Islet precursor cell (in vitro differentiated cells): ENCODE measurements around the gene TMIE.

Source experiments
- DNase-seq: peaks from one replicate; pipeline ENCODE4 v3.0.0-alpha.2; 2018

Gene TMIE

GRCh38 chr3:46709721-46710120, 8.5 kb downstream of the TMIE start:
- DNase-seq, result peak; percentile 37

- no peak for DNase-seq
Observed at GRCh38 chr3:46710229-46710628, 9.0 kb downstream of the TMIE start.

GRCh38 chr3:46710671-46711295, 9.6 kb downstream of the TMIE start:
- peak; percentile 45 for DNase-seq

- DNase-seq, result peak; percentile 50
Observed at GRCh38 chr3:46711305-46711704, 10.1 kb downstream of the TMIE start.

GRCh38 chr3:46711760-46712159, 10.6 kb downstream of the TMIE start:
- peak; percentile 20 for DNase-seq

- peak; percentile 40 for DNase-seq
Observed at GRCh38 chr3:46712191-46713049, 11.2 kb downstream of the TMIE start.

- DNase-seq, result peak; percentile 43
Observed at GRCh38 chr3:46713050-46713897, 12.1 kb downstream of the TMIE start.

GRCh38 chr3:46713898-46714552, 12.8 kb downstream of the TMIE start:
- DNase-seq, result peak; percentile 51

GRCh38 chr3:46714728-46715506, 13.7 kb downstream of the TMIE start:
- peak; percentile 38 for DNase-seq

- peak; percentile 53 for DNase-seq
Observed at GRCh38 chr3:46715507-46716175, 14.4 kb downstream of the TMIE start.

- DNase-seq, result peak; percentile 38
Observed at GRCh38 chr3:46716461-46717441, 15.6 kb downstream of the TMIE start.

GRCh38 chr3:46717447-46718231, 16.4 kb downstream of the TMIE start, which contains the start of gene PRSS50:
PRSS50 (minus strand) TSS chr3:46717869; CDS start chr3:46717824, 45 bp downstream.
- peak; percentile 51 for DNase-seq

GRCh38 chr3:46719044-46719565, 17.9 kb downstream of the TMIE start:
- DNase-seq, result peak; percentile 49

- peak; percentile 37 for DNase-seq
Observed at GRCh38 chr3:46719735-46720271, 18.6 kb downstream of the TMIE start.

- peak; percentile 11 for DNase-seq
Observed at GRCh38 chr3:46721009-46721408, 19.8 kb downstream of the TMIE start.

- DNase-seq, result no peak
Observed at GRCh38 chr3:46722443-46722842, 21.3 kb downstream of the TMIE start.

- DNase-seq, result no peak
Observed at GRCh38 chr3:46724424-46724823, 23.2 kb downstream of the TMIE start.

GRCh38 chr3:46725621-46726314, 24.6 kb downstream of the TMIE start:
- no peak for DNase-seq
